Activated CD4-positive, alpha-beta T cell treated with anti-CD3 and anti-CD28 coated beads for 48 hours (primary cell): Measurements from ENCODE around the gene TGFBR2.

ENCODE experiments used
- DNase-seq: peaks from one replicate; pipeline ENCODE4 v3.0.0-alpha.2; 2020

Gene TGFBR2

DNA sequence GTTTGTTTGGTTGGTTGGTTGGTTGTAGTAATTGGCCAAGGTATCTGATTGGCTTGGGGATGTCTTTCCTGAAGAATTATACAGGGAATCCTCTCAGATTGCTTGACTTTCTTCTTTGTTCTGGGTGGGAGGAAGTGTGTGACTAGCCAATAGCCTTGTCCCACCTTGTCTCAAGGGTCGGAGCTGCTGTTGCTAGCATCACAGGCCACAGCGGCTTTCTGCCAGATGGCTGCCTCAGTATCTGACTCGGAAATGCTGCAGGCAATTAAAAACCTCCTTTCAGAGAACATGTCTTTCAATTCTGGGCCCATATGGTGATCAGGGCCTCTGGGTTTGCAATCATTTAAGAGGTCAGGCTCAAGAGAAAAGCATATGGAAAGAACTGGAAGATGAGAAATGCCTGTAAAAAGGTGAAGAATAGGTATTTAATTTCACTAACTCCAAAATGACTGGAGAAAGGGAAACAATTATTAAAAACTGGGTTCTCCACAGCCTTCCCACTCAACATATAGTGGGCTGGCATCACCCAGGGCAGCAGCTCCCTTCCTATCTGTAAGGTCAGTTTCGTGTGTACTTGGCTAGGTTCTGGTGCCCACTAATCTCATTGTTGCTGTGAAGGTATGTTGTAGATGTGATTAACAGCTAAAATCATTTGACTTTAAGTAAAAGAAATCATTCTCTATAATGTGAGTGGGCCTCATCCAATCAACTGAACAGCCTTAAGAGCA is 32.4 kb downstream of the TGFBR2 start:
- no peak for DNase-seq

GRCh38 chr3:30639937-30640336 is 33.5 kb downstream of the TGFBR2 start:
- no peak for DNase-seq

DNA sequence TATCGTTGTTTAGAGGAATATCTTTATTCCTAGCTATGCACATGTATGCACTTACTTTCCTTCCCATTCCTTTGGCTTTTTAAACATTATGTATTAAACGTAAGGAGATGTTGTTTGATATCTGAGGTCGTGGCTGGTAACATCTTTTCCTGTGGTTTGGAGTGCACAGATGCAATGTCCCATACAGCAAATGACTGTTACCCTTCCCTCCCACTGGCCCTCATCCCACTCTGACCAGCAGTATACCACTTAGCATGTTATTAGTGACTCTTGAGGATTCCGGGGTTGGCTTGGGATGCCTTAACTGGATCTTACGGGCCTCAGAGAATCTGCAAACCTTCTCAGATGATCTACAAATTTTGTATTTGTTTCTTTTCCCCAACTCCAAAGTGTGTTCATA is 34.5 kb downstream of the TGFBR2 start:
- DNase-seq = no peak

GRCh38 chr3:30641416-30642251 is 35.2 kb downstream of the TGFBR2 start:
- no peak for DNase-seq

DNA sequence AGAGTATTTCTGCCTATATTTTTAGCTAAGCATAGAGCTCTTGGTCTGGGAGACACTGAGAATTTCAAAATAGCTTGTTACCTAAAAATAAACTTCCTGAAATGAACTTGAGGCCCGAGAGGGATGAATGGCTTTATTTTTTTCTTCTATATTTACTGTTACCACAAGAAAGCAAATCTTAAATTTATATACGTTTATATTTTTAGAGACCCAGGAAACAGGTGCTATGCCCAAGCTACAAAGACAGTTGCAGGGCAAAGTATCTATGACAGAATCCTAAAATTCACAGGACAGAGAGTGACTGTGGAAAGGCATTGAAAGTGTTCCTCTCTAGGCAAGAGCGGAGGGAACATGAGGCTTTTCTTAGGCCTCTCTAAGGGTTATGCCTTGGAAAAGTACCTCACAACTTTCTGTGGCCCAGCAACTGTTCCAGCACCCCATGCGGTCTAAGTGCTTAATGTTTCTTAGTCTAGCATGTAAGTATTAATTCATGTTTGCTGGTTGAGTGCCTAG is 36.5 kb downstream of the TGFBR2 start:
- DNase-seq = no peak

- peak; percentile 69 for DNase-seq
These were observed 37.5 kb downstream of the TGFBR2 start for GRCh38 chr3:30643763-30644462.

DNA sequence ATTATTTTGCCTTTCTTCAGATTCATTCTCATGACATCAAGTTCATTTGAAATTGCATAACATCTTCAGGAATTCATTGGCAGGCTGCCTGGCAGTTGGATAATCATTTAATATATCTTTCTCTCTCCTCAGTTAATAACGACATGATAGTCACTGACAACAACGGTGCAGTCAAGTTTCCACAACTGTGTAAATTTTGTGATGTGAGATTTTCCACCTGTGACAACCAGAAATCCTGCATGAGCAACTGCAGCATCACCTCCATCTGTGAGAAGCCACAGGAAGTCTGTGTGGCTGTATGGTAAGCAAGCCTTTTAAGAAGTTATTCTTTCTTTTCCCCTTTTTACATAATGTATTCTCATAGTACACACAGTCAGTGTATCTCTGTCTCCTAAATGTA is 38.2 kb downstream of the TGFBR2 start:
- DNase-seq = peak; percentile 66

DNA sequence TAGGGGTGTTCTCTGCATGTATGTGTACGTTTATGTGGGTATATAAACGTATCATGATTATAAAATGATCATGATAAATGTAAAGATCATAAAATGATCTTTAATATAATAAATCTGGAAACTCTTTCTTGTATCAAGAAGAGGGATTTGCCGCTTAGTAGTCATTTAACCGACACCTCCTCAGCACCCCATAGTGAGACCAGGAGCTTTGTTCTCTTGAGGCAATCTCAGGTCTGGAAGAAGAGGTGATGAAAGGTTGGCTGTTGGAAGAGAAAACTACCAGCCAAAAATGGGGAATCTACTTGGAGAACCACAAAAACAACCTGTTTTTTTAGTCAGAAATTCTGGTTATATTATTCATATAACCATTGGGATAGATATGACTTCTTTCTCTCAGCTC is 38.7 kb downstream of the TGFBR2 start:
- no peak for DNase-seq

GRCh38 chr3:30646181-30646876 is 39.9 kb downstream of the TGFBR2 start:
- DNase-seq = no peak

- DNase-seq = no peak
These were observed 40.8 kb downstream of the TGFBR2 start for GRCh38 chr3:30646961-30647752.

GRCh38 chr3:30648670-30649357 is 42.4 kb downstream of the TGFBR2 start:
- DNase-seq = no peak

- no peak for DNase-seq
These were observed 43.3 kb downstream of the TGFBR2 start for GRCh38 chr3:30649572-30650318.

DNA sequence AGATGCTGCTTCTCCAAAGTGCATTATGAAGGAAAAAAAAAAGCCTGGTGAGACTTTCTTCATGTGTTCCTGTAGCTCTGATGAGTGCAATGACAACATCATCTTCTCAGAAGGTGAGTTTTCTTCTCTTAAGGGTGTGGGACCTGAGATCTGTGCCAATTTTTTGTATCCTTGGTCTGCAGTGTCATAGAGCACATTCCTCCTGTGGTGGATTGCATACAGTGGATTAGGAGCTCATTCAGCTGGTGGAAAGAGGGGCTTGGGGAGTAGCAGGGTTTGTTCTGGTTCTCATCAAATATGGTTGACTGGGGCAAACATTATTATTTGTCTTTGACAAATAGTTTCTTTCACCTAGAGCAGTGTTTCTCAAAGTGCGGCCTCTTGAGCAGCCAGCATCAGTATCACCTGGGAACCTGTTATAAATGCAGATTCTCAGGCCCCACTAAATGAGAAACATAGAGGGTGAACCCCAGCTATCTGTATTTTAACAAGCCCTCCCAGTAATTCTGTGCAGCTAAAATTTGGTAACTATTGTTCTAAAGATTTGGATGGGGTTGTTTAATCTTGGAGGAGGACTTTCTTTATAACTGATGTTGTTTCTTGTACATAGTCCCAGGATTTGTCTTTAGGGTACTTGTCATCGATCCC is 44.1 kb downstream of the TGFBR2 start:
- DNase-seq = no peak

DNA sequence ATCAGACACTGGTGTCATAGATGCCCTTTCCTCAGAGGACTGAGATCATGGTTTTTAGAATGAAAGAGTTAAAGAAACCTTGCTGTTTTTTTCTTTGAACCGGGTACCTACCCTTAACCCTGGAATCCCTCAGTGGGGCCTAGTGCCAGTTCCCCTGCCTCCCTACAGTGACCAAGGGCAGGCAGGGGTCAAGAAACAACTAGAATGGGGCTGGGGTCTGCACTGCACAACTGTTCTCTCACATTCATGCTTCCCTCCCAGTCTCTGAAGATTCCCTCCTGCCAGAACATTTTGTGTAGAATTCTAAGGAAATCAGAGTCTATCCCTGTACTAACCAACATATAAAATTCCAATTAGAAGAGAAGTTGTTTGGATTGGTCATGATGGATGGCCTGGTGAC is 47.9 kb downstream of the TGFBR2 start:
- DNase-seq = no peak

- peak; percentile 43 for DNase-seq
These were observed 48.9 kb downstream of the TGFBR2 start for GRCh38 chr3:30655187-30655812.

GRCh38 chr3:30656624-30657141 is 50.3 kb downstream of the TGFBR2 start:
- no peak for DNase-seq

- peak; percentile 39 for DNase-seq
These were observed 51.5 kb downstream of the TGFBR2 start for GRCh38 chr3:30657914-30658313.

- DNase-seq = peak; percentile 73
These were observed 52.1 kb downstream of the TGFBR2 start for GRCh38 chr3:30658328-30659052.
